ENCODE data around the gene SPO11. TPM values are rescaled to one million over a fixed set of nuclear protein-coding genes. Genes with fewer than 3 reads are reported as not detected.

SPO11 gene
- total and polyA plus RNA-seq, 2 donors (not counting 1 experiment from before 2014, with no cell fraction given): not detected

DNA sequence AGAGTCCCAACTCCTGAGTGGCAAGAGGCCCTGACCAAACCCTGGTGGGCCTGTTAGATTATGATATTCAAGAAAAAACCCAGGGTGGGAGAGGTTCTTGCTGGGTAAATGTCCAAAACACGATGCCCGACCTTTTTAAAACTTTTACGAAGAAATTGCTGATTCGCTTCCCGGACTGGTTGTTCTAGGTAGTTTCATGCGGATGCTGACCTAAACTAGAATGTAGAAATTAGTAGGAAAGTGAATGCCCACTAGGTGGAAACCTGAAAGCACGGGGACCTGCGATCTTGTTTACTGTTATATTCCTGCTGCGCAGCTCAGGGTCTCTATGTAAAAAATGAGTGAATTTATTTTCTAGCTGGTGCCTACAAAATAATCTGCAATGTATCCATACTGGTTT lies 23.7 kb downstream of the SPO11 start:
- no peak overlapping the region for H3K27ac Mint-ChIP-seq
- POLR2A ChIA-PET: no interaction called here

GRCh38 chr20:57361517-57361916 lies 31.9 kb downstream of the SPO11 start:
- Histone ChIP-seq H3K4me1 (ENCODE audit: control insufficient read depth in 2 of 2, insufficient read depth in 2 of 2, low read length in 2 of 2) (no peaks in the 10 kb centered on the region), H2AFZ (ENCODE audit: insufficient read depth, low read depth, low read length, poor library complexity, severe bottlenecking) (no peak overlapping the region), H3K4me3 (ENCODE audit: control extremely low read depth in 1 of 5, extremely low read depth in 1 of 5, insufficient read depth in 1 of 5, low read depth in 2 of 5, low read length in 4 of 5) (no peak overlapping the region), H3K36me3 (replicated peaks in 1 of 2; ENCODE audit: control extremely low read depth in 1 of 2, control insufficient read depth in 1 of 2, extremely low read depth in 1 of 2, insufficient read depth in 2 of 2, low read length in 1 of 2) (peaks cover 8 to 43% of the 10 kb centered on the region in 2 experiments), H3K9ac (ENCODE audit: low read length) (no peak overlapping the region), H3K9me3 (ENCODE audit: control extremely low read depth in 1 of 3, control insufficient read depth in 2 of 3, insufficient read depth in 1 of 3, low read length in 2 of 3) (no peaks in the 10 kb centered on the region), H3K79me2 (ENCODE audit: control insufficient read depth, insufficient read depth, low read length) (peaks cover 9% of the 10 kb centered on the region), H3K4me2 (replicated peaks; ENCODE audit: low read depth, low read length, poor library complexity, severe bottlenecking) (no peak overlapping the region), H3K27ac (ENCODE audit: low read length in 2 of 2) (no peak overlapping the region), H3K27me3 (replicated peaks in 1 of 4; ENCODE audit: control extremely low read depth in 1 of 4, control insufficient read depth in 3 of 4, insufficient read depth in 4 of 4, low read length in 3 of 4) (no peaks in the 10 kb centered on the region), H4K20me1 (ENCODE audit: control insufficient read depth, insufficient read depth, low read length, poor library complexity, severe bottlenecking) (peaks cover 16% of the 10 kb centered on the region)
- ATAC-seq (ENCODE audit: low read depth) (no peak), DNase-seq (no peak)
- Mint-ChIP-seq H3K27me3 (no peaks in the 10 kb centered on the region), H3K4me1 (no peaks in the 10 kb centered on the region), H3K27ac (no peak overlapping the region), H3K4me3 (no peak overlapping the region), H3K9me3 (ENCODE audit: insufficient read depth) (no peaks in the 10 kb centered on the region)
- 94% methylated on average over 5 of the region's 6 CpGs for WGBS (ENCODE audit: insufficient coverage)
- ChIA-PET POLR2A (no interaction called here), CTCF (interaction anchor here (1.1 kb wide), 1 partner anchor 235 kb away, joined by 3 read pairs; no protein-coding TSS in a partner anchor)
- TF ChIP-seq EZH2 (IDR thresholded peaks at IDR 0.05; ENCODE audit: borderline replicate concordance, insufficient read depth, low read depth, low read length, poor library complexity, severe bottlenecking): no peak
- TF ChIP-seq CTCF (IDR thresholded peaks at IDR 0.05): no peak
- intact Hi-C loops (cut with micrococcal nuclease): no loop called here

More for the DNA sequence above, 23.7 kb downstream of the SPO11 start:
- WGBS (ENCODE audit: insufficient coverage): 98% methylated on average over 6 of the region's 9 CpGs
- Mint-ChIP-seq H3K4me1 (peaks cover 22% of the 10 kb centered on the region), H3K4me3 (peak overlapping the region; percentile 39), H3K27me3 (no peaks in the 10 kb centered on the region), H3K9me3 (ENCODE audit: insufficient read depth) (no peaks in the 10 kb centered on the region)
- no peaks in the 10 kb centered on the region for H3K9me3 ChIP-seq (ENCODE audit: control extremely low read depth in 1 of 3, control insufficient read depth in 2 of 3, insufficient read depth in 1 of 3, low read length in 2 of 3)
- peaks cover 14 to 39% of the 10 kb centered on the region in 2 experiments for H3K36me3 ChIP-seq (replicated peaks in 1 of 2; ENCODE audit: control extremely low read depth in 1 of 2, control insufficient read depth in 1 of 2, extremely low read depth in 1 of 2, insufficient read depth in 2 of 2, low read length in 1 of 2)
- no peak overlapping the region for H2AFZ ChIP-seq (ENCODE audit: insufficient read depth, low read depth, low read length, poor library complexity, severe bottlenecking)
- no peak overlapping the region for H3K4me2 ChIP-seq (replicated peaks; ENCODE audit: low read depth, low read length, poor library complexity, severe bottlenecking)
- intact Hi-C loops (cut with micrococcal nuclease): no loop called here
- CTCF ChIA-PET: interaction anchor here (1.1 to 1.2 kb wide), 2 partner anchors 16 to 803 kb away, joined by 3 to 6 read pairs; no protein-coding TSS in a partner anchor
- peaks cover 38% of the 10 kb centered on the region for H4K20me1 ChIP-seq (ENCODE audit: control insufficient read depth, insufficient read depth, low read length, poor library complexity, severe bottlenecking)
- H3K4me3 ChIP-seq (ENCODE audit: control extremely low read depth in 1 of 5, extremely low read depth in 1 of 5, insufficient read depth in 1 of 5, low read depth in 2 of 5, low read length in 4 of 5): no peak overlapping the region
- H3K4me1 ChIP-seq (ENCODE audit: control insufficient read depth in 2 of 2, insufficient read depth in 2 of 2, low read length in 2 of 2): peaks cover 9 to 18% of the 10 kb centered on the region in 2 donors
- no peak overlapping the region for H3K9ac ChIP-seq (ENCODE audit: low read length)
- H3K27ac ChIP-seq (ENCODE audit: low read length in 2 of 2): no peak overlapping the region
- DNase-seq (no peak), ATAC-seq (ENCODE audit: low read depth) (no peak)
- no peaks in the 10 kb centered on the region for H3K27me3 ChIP-seq (replicated peaks in 1 of 4; ENCODE audit: control extremely low read depth in 1 of 4, control insufficient read depth in 3 of 4, insufficient read depth in 4 of 4, low read length in 3 of 4)
- no peak for TF ChIP-seq EZH2 (IDR thresholded peaks at IDR 0.05; ENCODE audit: borderline replicate concordance, insufficient read depth, low read depth, low read length, poor library complexity, severe bottlenecking)
- peaks cover 42% of the 10 kb centered on the region for H3K79me2 ChIP-seq (ENCODE audit: control insufficient read depth, insufficient read depth, low read length)
